Amniotic stem cell (primary cell): ENCODE data around the gene DCC.

Source experiments
- DNase-seq: peaks from one replicate; lab custom pipeline; 2025; lab: John Stamatoyannopoulos, UW

Gene DCC

GRCh38 chr18:52824126-52824525 lies 484.1 kb downstream of the DCC start:
- no peak for DNase-seq

GRCh38 chr18:52826994-52827393 lies 487.0 kb downstream of the DCC start:
- DNase-seq = no peak

- no peak for DNase-seq
Observed at GRCh38 chr18:52829320-52829719, 489.3 kb downstream of the DCC start.

GRCh38 chr18:52829876-52830405 lies 489.9 kb downstream of the DCC start:
- DNase-seq = no peak

GRCh38 chr18:52844323-52844722 lies 504.3 kb downstream of the DCC start:
- no peak for DNase-seq

- no peak for DNase-seq
Observed at GRCh38 chr18:52845036-52845435, 505.0 kb downstream of the DCC start.

GRCh38 chr18:52850031-52850560 lies 510.1 kb downstream of the DCC start:
- no peak for DNase-seq

GRCh38 chr18:52861558-52861957 lies 521.6 kb downstream of the DCC start:
- no peak for DNase-seq

GRCh38 chr18:52869349-52869923 lies 529.4 kb downstream of the DCC start:
- DNase-seq = no peak

- DNase-seq = no peak
Observed at GRCh38 chr18:52869942-52870907, 530.2 kb downstream of the DCC start.

- DNase-seq = no peak
Observed at GRCh38 chr18:52874774-52875173, 534.8 kb downstream of the DCC start.

- no peak for DNase-seq
Observed at GRCh38 chr18:52875725-52876124, 535.7 kb downstream of the DCC start.

- DNase-seq = no peak
Observed at GRCh38 chr18:52888014-52888413, 548.0 kb downstream of the DCC start.

GRCh38 chr18:52894801-52895200 lies 554.8 kb downstream of the DCC start:
- no peak for DNase-seq

- DNase-seq = no peak
Observed at GRCh38 chr18:52897611-52898484, 557.9 kb downstream of the DCC start.

GRCh38 chr18:52898485-52899058 lies 558.6 kb downstream of the DCC start:
- DNase-seq = no peak

- DNase-seq = no peak
Observed at GRCh38 chr18:52902188-52902587, 562.2 kb downstream of the DCC start.

GRCh38 chr18:52903857-52904256 lies 563.9 kb downstream of the DCC start:
- no peak for DNase-seq

- DNase-seq = no peak
Observed at GRCh38 chr18:52907543-52908308, 567.7 kb downstream of the DCC start.

- no peak for DNase-seq
Observed at GRCh38 chr18:52914148-52914547, 574.2 kb downstream of the DCC start.

GRCh38 chr18:52920665-52921064 lies 580.7 kb downstream of the DCC start:
- no peak for DNase-seq
